ENCODE measurements around the gene JAKMIP1. TPM values are rescaled to one million over a fixed set of nuclear protein-coding genes. Genes with fewer than 3 reads are reported as not detected.

Gene JAKMIP1
- total RNA-seq, 1 experiment from 2014 or later, result not detected

- ChIA-PET CTCF (interaction anchor here (1.5 to 2.0 kb wide), 3 partner anchors 9 to 23 kb away, joined by 3 to 10 read pairs (median 6); no protein-coding TSS in a partner anchor), RAD21 (ENCODE audit: low non-redundant PET in 1 of 2, low total read pairs in 2 of 2, uncharacterized antibody in 2 of 2, unreplicated experiment in 2 of 2) (no interaction called here), POLR2A (no interaction called here)
- DNase-seq (ENCODE audit: low read depth, low spot score) (no peak), ATAC-seq (no peak)
- H3K27me3 ChIP-seq (ENCODE audit: insufficient read depth, low read length), result no peaks in the 10 kb centered on the region
- no peak overlapping the region for H2AFZ ChIP-seq (ENCODE audit: low read depth, low read length, poor library complexity, severe bottlenecking)
- no peak overlapping the region for H3K4me3 ChIP-seq (replicated peaks in 1 of 2; ENCODE audit: low read depth in 1 of 2, low read length in 2 of 2)
- no peaks in the 10 kb centered on the region for H3K9me3 ChIP-seq (ENCODE audit: control insufficient read depth in 1 of 2, insufficient read depth in 1 of 2, low read depth in 1 of 2, low read length in 2 of 2)
- TF ChIP-seq CEBPB (IDR thresholded peaks at IDR 0.05; ENCODE audit: low read depth) (no peak), YY1 (IDR thresholded peaks at IDR 0.05; ENCODE audit: extremely low read depth, insufficient replicate concordance, low read depth, low read length) (no peak), CBX3 (IDR thresholded peaks at IDR 0.05; ENCODE audit: low read depth) (no peak), SRF (IDR thresholded peaks at IDR 0.05; ENCODE audit: low read depth) (no peak), ZNF274 (IDR thresholded peaks at IDR 0.05; ENCODE audit: low read depth, low read length) (no peak)
- H3K27ac ChIP-seq (ENCODE audit: low read depth, low read length), result no peak overlapping the region
- no peak overlapping the region for H3K4me2 ChIP-seq (ENCODE audit: low read length)
- no peaks in the 10 kb centered on the region for H3K36me3 ChIP-seq (ENCODE audit: control insufficient read depth in 1 of 2, insufficient read depth in 2 of 2, low read length in 2 of 2)
- intact Hi-C loops (cut with micrococcal nuclease), result no loop called here
- no peaks in the 10 kb centered on the region for H3K4me1 ChIP-seq (ENCODE audit: control insufficient read depth in 1 of 2, insufficient read depth in 2 of 2, low read length in 2 of 2)
- H3K9ac ChIP-seq (ENCODE audit: low read length), result no peak overlapping the region
- BruUV-seq (replicated peaks), result no TSS peak
- no peaks in the 10 kb centered on the region for H3K9me2 ChIP-seq (ENCODE audit: insufficient read depth)
- H3K79me2 ChIP-seq (ENCODE audit: insufficient read depth, low read length), result no peaks in the 10 kb centered on the region
- H4K20me1 ChIP-seq (ENCODE audit: insufficient read depth), result no peaks in the 10 kb centered on the region
Observed at GRCh38 chr4:6020613-6021012, 179.7 kb downstream of the JAKMIP1 start.

- Histone ChIP-seq H3K9me2 (ENCODE audit: insufficient read depth) (no peaks in the 10 kb centered on the region), H3K36me3 (ENCODE audit: control insufficient read depth in 1 of 2, insufficient read depth in 2 of 2, low read length in 2 of 2) (no peaks in the 10 kb centered on the region), H3K9me3 (ENCODE audit: control insufficient read depth in 1 of 2, insufficient read depth in 1 of 2, low read depth in 1 of 2, low read length in 2 of 2) (no peaks in the 10 kb centered on the region), H3K9ac (ENCODE audit: low read length) (no peak overlapping the region), H3K4me1 (ENCODE audit: control insufficient read depth in 1 of 2, insufficient read depth in 2 of 2, low read length in 2 of 2) (no peaks in the 10 kb centered on the region), H3K4me2 (ENCODE audit: low read length) (peak overlapping the region; percentile 14; the same call in 1 of the 2 replicates), H2AFZ (ENCODE audit: low read depth, low read length, poor library complexity, severe bottlenecking) (peak overlapping the region; percentile 84), H3K79me2 (ENCODE audit: insufficient read depth, low read length) (no peaks in the 10 kb centered on the region), H3K27me3 (ENCODE audit: insufficient read depth, low read length) (no peaks in the 10 kb centered on the region), H3K4me3 (replicated peaks in 1 of 2; ENCODE audit: low read depth in 1 of 2, low read length in 2 of 2) (no peak overlapping the region), H3K27ac (ENCODE audit: low read depth, low read length) (no peak overlapping the region), H4K20me1 (ENCODE audit: insufficient read depth) (no peaks in the 10 kb centered on the region)
- ChIA-PET RAD21 (ENCODE audit: low non-redundant PET in 1 of 2, low total read pairs in 2 of 2, uncharacterized antibody in 2 of 2, unreplicated experiment in 2 of 2) (no interaction called here), CTCF (interaction anchor here (0.6 to 2.0 kb wide), 8 partner anchors 8 to 105 kb away, joined by 3 to 10 read pairs (median 3); no protein-coding TSS in a partner anchor), POLR2A (no interaction called here)
- TF ChIP-seq SP1 (IDR thresholded peaks at IDR 0.05; ENCODE audit: low read depth), result no peak
- peak; percentile 67 to 93 (median 89) for TF ChIP-seq CTCF (IDR thresholded peaks at IDR 0.05 in 2 of 3, conservative IDR thresholded peaks at IDR 0.05 in 1 of 3; ENCODE audit: borderline replicate concordance in 1 of 3, insufficient read depth in 1 of 3, low read depth in 2 of 3, low read length in 2 of 3)
- peak; percentile 49 for TF ChIP-seq RAD21 (IDR thresholded peaks at IDR 0.05; ENCODE audit: low read depth)
- no peak for TF ChIP-seq ZFX (IDR thresholded peaks at IDR 0.05)
- DNase-seq (ENCODE audit: low read depth, low spot score), result peak; percentile 36
- intact Hi-C loops (cut with micrococcal nuclease), result no loop called here
- peak; percentile 92 for ATAC-seq
- BruUV-seq (replicated peaks), result no TSS peak
Observed at GRCh38 chr4:6019316-6020263, 180.8 kb downstream of the JAKMIP1 start.
